H1 (cell line): ENCODE data around the gene XIAP. TPM values are rescaled to one million over a fixed set of nuclear protein-coding genes. Genes with fewer than 3 reads are reported as not detected.
"Not testable (repeated sequence)": the region's sequence is repeated elsewhere in the genome, so short reads cannot be mapped to it uniquely, and the experiment has no call there.

Source experiments
- CTCF ChIA-PET: fragments of 300-600 bp; sonication (Branson Sonifier 250); formaldehyde crosslinking; loops from one replicate; lab custom pipeline; 2021; ENCODE audit not compliant: partially characterized antibody; lab: Charles Lee
- POLR2A ChIA-PET: fragments of 300-600 bp; sonication (Branson Sonifier 250); formaldehyde crosslinking; loops from one replicate; lab custom pipeline; 2021; ENCODE audit warnings: inconsistent platforms; ENCODE audit not compliant: partially characterized antibody; lab: Charles Lee
- DNase-seq, 2 experiments: peaks; one replicate each; pipeline versions ENCODE4 v3.0.0 to v3.0.0-alpha.2; 2010 to 2022; ENCODE audit warnings: low spot score in 2 of 2, low read depth in 1 of 2, mixed read lengths in 1 of 2
- FAIRE-seq: peaks from 2 replicates; lab custom pipeline; 2011; peaks lifted over from hg19 to GRCh38; lab: Jason Lieb, UNC
- H2AFZ ChIP-seq: 2 replicates; pipeline ENCODE4 v1.8.1; 2012; ENCODE audit warnings: low read length, inconsistent platforms
- H2AK5ac ChIP-seq: 2 replicates; pipeline ENCODE4 v1.6.1; 2013; ENCODE audit warnings: low read depth, low read length
- H2BK120ac ChIP-seq: replicated peaks from 2 replicates; pipeline ENCODE3; 2013; ENCODE audit warnings: low read depth, low read length, inconsistent platforms
- H2BK12ac ChIP-seq: 2 replicates; pipeline ENCODE4 v1.6.1; 2013; ENCODE audit warnings: low read depth, low read length
- H2BK15ac ChIP-seq: 2 replicates; pipeline ENCODE4 v1.6.1; 2013; ENCODE audit warnings: low read length
- H2BK20ac ChIP-seq: 2 replicates; pipeline ENCODE4 v1.6.1; 2013; ENCODE audit warnings: low read length
- H2BK5ac ChIP-seq: 2 replicates; pipeline ENCODE4 v1.6.1; 2013; ENCODE audit warnings: low read depth, low read length
- H3K14ac ChIP-seq: 2 replicates; pipeline ENCODE4 v1.6.1; 2013; ENCODE audit warnings: inconsistent platforms; ENCODE audit not compliant: insufficient read length
- H3K18ac ChIP-seq: 2 replicates; pipeline ENCODE4 v1.6.1; 2013; ENCODE audit warnings: low read length; ENCODE audit errors: extremely low read depth
- H3K23ac ChIP-seq: 2 replicates; pipeline ENCODE4 v1.6.1; 2013; ENCODE audit warnings: inconsistent platforms; ENCODE audit not compliant: insufficient read length
- H3K23me2 ChIP-seq: 2 replicates; pipeline ENCODE4 v1.6.1; 2013; ENCODE audit warnings: low read depth, low read length
- H3K27ac ChIP-seq: 2 replicates; pipeline ENCODE4 v1.6.1; 2011; ENCODE audit warnings: low read depth, low read length, inconsistent platforms
- H3K27me3 ChIP-seq, 4 experiments: replicated peaks in 1 of 4; 1 replicate in 1 of 4; 2 replicates in 3 of 4; pipeline versions ENCODE4 v1.6.1 to v1.8.1; 2011 to 2013; ENCODE audit warnings: low read length in 3 of 4, mild to moderate bottlenecking in 3 of 4, inconsistent platforms in 2 of 4, mixed read lengths in 2 of 4, moderate library complexity in 1 of 4; ENCODE audit not compliant: control insufficient read depth in 3 of 4, insufficient read depth in 3 of 4; ENCODE audit errors: extremely low read depth in 1 of 4
- H3K36me3 ChIP-seq, 4 experiments: 2 replicates each; pipeline versions ENCODE4 v1.6.1 to v1.8.1; 2011 to 2013; ENCODE audit warnings: mild to moderate bottlenecking in 4 of 4, low read length in 3 of 4, moderate library complexity in 2 of 4, control low read depth in 1 of 4, inconsistent platforms in 1 of 4; ENCODE audit not compliant: insufficient read depth in 4 of 4, control insufficient read depth in 2 of 4
- H3K4ac ChIP-seq: replicated peaks from 2 replicates; pipeline ENCODE3; 2013; ENCODE audit warnings: low read length, low read depth, mixed read lengths, inconsistent platforms; ENCODE audit not compliant: insufficient read length
- H3K4me1 ChIP-seq, 4 experiments: replicated peaks in 1 of 4; 1 replicate in 1 of 4; 2 replicates in 3 of 4; pipeline versions ENCODE4 v1.6.1 to v1.8.1; 2011 to 2013; ENCODE audit warnings: low read length in 3 of 4, inconsistent platforms in 2 of 4, mixed read lengths in 1 of 4; ENCODE audit not compliant: insufficient read depth in 4 of 4, control insufficient read depth in 3 of 4
- H3K4me2 ChIP-seq, 2 experiments: 2 replicates each; pipeline versions ENCODE4 v1.6.1 to v1.8.1; 2011 to 2013; ENCODE audit warnings: low read depth in 2 of 2, low read length in 2 of 2, control low read depth in 1 of 2, inconsistent platforms in 1 of 2, mild to moderate bottlenecking in 1 of 2; ENCODE audit not compliant: insufficient read depth in 1 of 2
- H3K4me3 ChIP-seq, 4 experiments: fragments of 200-600, 300-600 bp in 1 of 4; sonication (generic), shearing (Covaris generic), sonication (Bioruptor Twin) in 1 of 4; 2 replicates each; pipeline versions ENCODE4 v1.5.1 to v1.8.1; 2011 to 2016; ENCODE audit warnings: low read length in 4 of 4, low read depth in 3 of 4, control low read depth in 2 of 4, inconsistent platforms in 2 of 4, mild to moderate bottlenecking in 2 of 4, mixed read lengths in 1 of 4, moderate library complexity in 1 of 4; ENCODE audit not compliant: insufficient read depth in 2 of 4; ENCODE audit errors: extremely low read depth in 1 of 4
- H3K56ac ChIP-seq: replicated peaks from 2 replicates; pipeline ENCODE3; 2013; ENCODE audit warnings: low read depth, mild to moderate bottlenecking, mixed read lengths, low read length, inconsistent platforms; ENCODE audit not compliant: insufficient read length
- H3K79me1 ChIP-seq: 2 replicates; pipeline ENCODE4 v1.6.1; 2013; ENCODE audit warnings: low read depth, low read length, control low read depth
- H3K79me2 ChIP-seq, 2 experiments: 2 replicates each; pipeline versions ENCODE4 v1.6.1 to v1.8.1; 2012 to 2013; ENCODE audit warnings: low read length in 2 of 2, mild to moderate bottlenecking in 2 of 2, inconsistent platforms in 1 of 2; ENCODE audit not compliant: insufficient read depth in 2 of 2, control insufficient read depth in 1 of 2
- H3K9ac ChIP-seq, 4 experiments: replicated peaks in 1 of 4; 1 replicate in 1 of 4; 2 replicates in 3 of 4; pipeline versions ENCODE4 v1.6.1 to v1.8.1; 2011 to 2013; ENCODE audit warnings: low read depth in 3 of 4, low read length in 3 of 4, control low read depth in 2 of 4, mild to moderate bottlenecking in 2 of 4, moderate library complexity in 2 of 4, inconsistent platforms in 1 of 4; ENCODE audit errors: extremely low read depth in 1 of 4
- H3K9me3 ChIP-seq, 2 experiments: 2 replicates each; pipeline versions ENCODE4 v1.6.1 to v1.8.1; 2012 to 2013; ENCODE audit warnings: mild to moderate bottlenecking in 2 of 2, moderate library complexity in 2 of 2, control low read depth in 1 of 2, inconsistent platforms in 1 of 2, low read depth in 1 of 2, low read length in 1 of 2, mixed read lengths in 1 of 2; ENCODE audit not compliant: insufficient read depth in 2 of 2
- H4K20me1 ChIP-seq, 2 experiments: replicated peaks in 1 of 2; 2 replicates each; pipeline versions ENCODE3 to v1.8.1; 2011 to 2013; ENCODE audit warnings: inconsistent platforms in 2 of 2, low read length in 2 of 2, mild to moderate bottlenecking in 1 of 2; ENCODE audit not compliant: insufficient read depth in 2 of 2, control insufficient read depth in 1 of 2
- H4K5ac ChIP-seq: 2 replicates; pipeline ENCODE4 v1.6.1; 2013; ENCODE audit warnings: low read length, low read depth, mixed read lengths, inconsistent platforms; ENCODE audit not compliant: insufficient read length
- H4K8ac ChIP-seq: 2 replicates; pipeline ENCODE4 v1.8.0; 2013; ENCODE audit warnings: mild to moderate bottlenecking, moderate library complexity, low read length, inconsistent platforms; ENCODE audit not compliant: insufficient read depth; ENCODE audit errors: extremely low read depth
- H4K91ac ChIP-seq: replicated peaks from 2 replicates; pipeline ENCODE3; 2013; ENCODE audit warnings: low read length, mixed read lengths, inconsistent platforms; ENCODE audit not compliant: insufficient read length
- WGBS, 2 experiments: shearing (Covaris generic) in 1 of 2; methylation state at CpG; one replicate each; pipeline versions ENCODE4 v1.1.6 to v1.1.7; 2013 to 2015; ENCODE audit warnings: low lambda C conversion rate in 2 of 2, mixed read lengths in 2 of 2, inconsistent platforms in 1 of 2, low coverage in 1 of 2, missing lambda C conversion rate in 1 of 2; ENCODE audit not compliant: insufficient replicate concordance in 2 of 2, insufficient coverage in 1 of 2, insufficient read length in 1 of 2; ENCODE audit errors: extremely low coverage in 1 of 2, missing lambda C conversion rate in 1 of 2; 5-methylcytosine and 5-hydroxymethylcytosine counted together
- polyA plus RNA-seq, 7 experiments: library from polyadenylated mRNA; depleted of rRNA in 3 of 7; stranded (reverse) in 5 of 7; unstranded in 2 of 7; fragments of >200 nt in 5 of 7; fragments of 200-250 nt in 2 of 7; gene quantifications; 1 replicate in 5 of 7; 2 replicates in 1 of 7; 4 replicates in 1 of 7; pipeline versions ENCODE4 v1.2.1 to v1.2.3, GENCODE V29; 2011 to 2013; ENCODE audit warnings: missing spikeins in 2 of 7, mixed read lengths in 2 of 7
- total RNA-seq: library from RNA; stranded (reverse); fragmentation: NEBNext Ultra II Directional; extraction: Animal tissue kit (Norgen Biotek cat#: 25700); gene quantifications from 2 replicates; pipeline ENCODE4 v1.2.1, GENCODE V29; 2021

The XIAP gene
- total and polyA plus RNA-seq, 2 of the 8 experiments (the other 6 are each of a cell fraction or from before 2014, with no cell fraction given) = 5.9 to 44.7 TPM

DNA sequence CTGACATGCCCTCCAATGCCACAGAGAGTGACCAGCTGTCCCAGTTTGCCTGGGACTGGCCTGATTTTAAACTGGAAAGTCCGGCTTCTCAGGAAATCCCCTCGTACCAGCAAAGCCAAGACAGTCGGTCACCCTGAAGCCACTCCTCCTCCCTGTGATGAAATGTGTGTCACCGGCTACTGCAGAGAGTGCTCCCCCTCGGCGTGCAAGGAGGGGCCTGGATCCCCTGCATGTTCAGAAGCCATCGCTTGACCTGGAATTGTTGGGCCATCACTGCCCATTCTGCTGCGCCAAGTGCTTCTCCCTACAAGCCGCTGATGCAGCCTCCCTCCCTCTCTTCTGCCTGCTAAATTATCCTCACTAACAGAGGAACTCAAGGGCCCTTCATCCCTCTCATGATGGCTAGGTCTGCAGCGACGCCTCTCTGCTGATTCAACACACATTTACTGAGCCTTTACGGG is 44.9 kb upstream of the XIAP start:
- H2BK15ac ChIP-seq, H3K79me1 ChIP-seq, H2AFZ ChIP-seq, H2BK5ac ChIP-seq, H3K4me1 ChIP-seq, H3K9me3 ChIP-seq, H3K56ac ChIP-seq, H3K23ac ChIP-seq, H2BK12ac ChIP-seq, H3K4ac ChIP-seq, H3K4me2 ChIP-seq, H3K18ac ChIP-seq, H3K27ac ChIP-seq, FAIRE-seq, POLR2A ChIA-PET, H4K20me1 ChIP-seq, H3K27me3 ChIP-seq, H2BK20ac ChIP-seq, H3K79me2 ChIP-seq, H3K23me2 ChIP-seq, CTCF ChIA-PET, H2BK120ac ChIP-seq, H3K4me3 ChIP-seq, H3K36me3 ChIP-seq, H4K5ac ChIP-seq, H4K8ac ChIP-seq, H4K91ac ChIP-seq, DNase-seq, H3K9ac ChIP-seq, H3K14ac ChIP-seq, H2AK5ac ChIP-seq: not testable (repeated sequence)
- 87% methylated on average over 6 of the region's 12 CpGs; no CpG with 5 or more reads in 1 of the 2 experiments for WGBS, 2 experiments
